NK-92 (cell line): Measurements from ENCODE around the gene RCL1.
"Not testable (repeated sequence)": the region's sequence is repeated elsewhere in the genome, so short reads cannot be mapped to it uniquely, and the experiment has no call there.

ENCODE experiments used
- DNase-seq: peaks from one replicate; lab custom pipeline; 2025; ENCODE audit not compliant: unreplicated experiment; lab: John Stamatoyannopoulos, UW

Gene RCL1

GRCh38 chr9:4792572-4793458 lies at the start of gene RCL1:
Gene RCL1 (plus strand): TSS chr9:4792944. CDS start chr9:4793092, 148 bp downstream.
- DNase-seq: peak; percentile 62

- DNase-seq: no peak
Observed at GRCh38 chr9:4743131-4743875, 49.4 kb upstream of the RCL1 start.

- DNase-seq: no peak
Observed at GRCh38 chr9:4746278-4747030, 46.3 kb upstream of the RCL1 start.

GRCh38 chr9:4748612-4749011 lies 44.1 kb upstream of the RCL1 start:
- no peak for DNase-seq

GRCh38 chr9:4750023-4750673 lies 42.6 kb upstream of the RCL1 start:
- no peak for DNase-seq

- not testable (repeated sequence) for DNase-seq
Observed at GRCh38 chr9:4754530-4754929, 38.2 kb upstream of the RCL1 start.

- no peak for DNase-seq
Observed at GRCh38 chr9:4755026-4755609, 37.6 kb upstream of the RCL1 start.

- no peak for DNase-seq
Observed at GRCh38 chr9:4756420-4756819, 36.3 kb upstream of the RCL1 start.

GRCh38 chr9:4760122-4760521 lies 32.6 kb upstream of the RCL1 start:
- DNase-seq: no peak

- DNase-seq: no peak
Observed at GRCh38 chr9:4762108-4762885, 30.4 kb upstream of the RCL1 start.

- no peak for DNase-seq
Observed at GRCh38 chr9:4762886-4763541, 29.7 kb upstream of the RCL1 start.

- no peak for DNase-seq
Observed at GRCh38 chr9:4764033-4764432, 28.7 kb upstream of the RCL1 start.

- DNase-seq: no peak
Observed at GRCh38 chr9:4768681-4769080, 24.1 kb upstream of the RCL1 start.

- DNase-seq: no peak
Observed at GRCh38 chr9:4769321-4770080, 23.2 kb upstream of the RCL1 start.

- DNase-seq: no peak
Observed at GRCh38 chr9:4771788-4772187, 21.0 kb upstream of the RCL1 start.

GRCh38 chr9:4774209-4774608 lies 18.5 kb upstream of the RCL1 start:
- DNase-seq: no peak

- DNase-seq: not testable (repeated sequence)
Observed at GRCh38 chr9:4774958-4775357, 17.8 kb upstream of the RCL1 start.

GRCh38 chr9:4780651-4781050 lies 12.1 kb upstream of the RCL1 start:
- DNase-seq: no peak

- no peak for DNase-seq
Observed at GRCh38 chr9:4781408-4781807, 11.3 kb upstream of the RCL1 start.
